NOMO-1 treated with DMSO at 0.1 percent for 48 hours (cell line): Measurements from ENCODE around the gene SLC44A2.

Experiments
- DNase-seq: peaks from one replicate; lab custom pipeline; 2025; ENCODE audit not compliant: unreplicated experiment; lab: John Stamatoyannopoulos, UW

SLC44A2 gene

DNA sequence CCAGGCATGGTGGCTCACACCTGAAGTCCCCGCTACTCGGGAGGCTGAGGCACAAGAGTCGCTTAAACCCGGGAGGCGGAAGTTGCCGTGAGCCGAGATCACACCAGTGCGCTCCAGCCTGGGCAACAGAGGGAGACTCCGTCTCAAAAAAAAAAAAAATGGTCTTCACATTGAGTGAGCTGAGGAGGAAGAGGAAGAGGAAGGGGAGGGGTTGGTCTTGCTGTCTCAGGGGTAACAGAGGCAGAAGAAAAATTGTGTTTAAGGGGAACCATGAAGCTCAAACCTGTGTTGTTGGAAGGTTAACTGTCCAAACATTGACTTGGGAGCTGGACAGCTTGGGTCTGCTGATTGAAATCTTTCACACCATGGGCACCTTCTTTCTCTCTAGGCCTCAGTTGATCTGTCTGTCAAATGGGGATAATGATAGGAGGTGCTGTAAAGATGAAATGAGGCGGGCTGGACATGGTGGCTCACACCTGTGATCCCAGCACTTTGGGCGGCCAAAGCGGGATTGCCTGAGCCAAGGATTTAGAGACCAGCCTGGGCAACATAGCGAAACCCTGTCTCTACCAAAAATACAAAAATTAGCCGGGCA is 9.8 kb upstream of the SLC44A2 start:
- DNase-seq = no peak

- DNase-seq = no peak
Observed at GRCh38 chr19:10617409-10618121, 7.8 kb upstream of the SLC44A2 start.

DNA sequence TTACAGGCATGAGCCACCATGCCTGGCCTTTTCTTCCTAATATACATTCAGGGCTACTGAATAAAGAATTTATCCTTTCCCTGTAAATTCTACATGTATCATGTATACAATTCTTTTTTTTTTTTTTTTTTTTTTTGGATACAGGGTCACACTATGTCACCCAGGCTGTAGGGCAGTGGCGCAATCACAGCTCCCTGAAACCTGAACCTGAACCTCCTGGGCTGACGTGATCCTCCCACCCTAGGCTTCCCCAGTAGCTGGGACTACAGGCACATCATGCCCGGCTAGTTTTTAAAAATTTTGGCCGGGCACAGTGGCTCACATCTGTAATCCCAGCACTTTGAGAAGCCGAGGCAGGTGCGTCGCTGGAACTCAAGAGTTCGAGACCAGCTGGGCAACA is 6.5 kb upstream of the SLC44A2 start:
- DNase-seq = no peak

GRCh38 chr19:10620786-10621185 is 4.6 kb upstream of the SLC44A2 start:
- DNase-seq = no peak

DNA sequence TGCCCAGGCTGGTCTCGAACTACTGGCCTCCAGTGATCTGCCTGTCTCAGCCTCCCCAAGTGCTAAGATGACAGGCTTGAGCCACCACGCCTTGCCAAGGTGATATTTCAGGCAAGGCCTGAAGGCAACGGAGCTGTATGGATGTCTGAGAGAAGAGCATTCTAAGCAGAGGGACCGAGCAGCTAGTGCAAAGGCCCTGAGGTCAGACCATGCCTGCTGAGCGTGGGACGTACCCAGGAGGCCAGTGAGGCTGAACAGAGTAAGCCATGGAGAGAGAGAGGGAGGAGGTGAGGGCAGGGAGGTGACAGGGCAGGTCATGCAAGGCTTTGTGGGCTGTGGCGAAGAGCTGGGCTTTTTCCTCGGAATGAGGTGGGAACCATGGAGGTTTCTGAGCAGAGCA is 3.4 kb upstream of the SLC44A2 start:
- DNase-seq = no peak

DNA sequence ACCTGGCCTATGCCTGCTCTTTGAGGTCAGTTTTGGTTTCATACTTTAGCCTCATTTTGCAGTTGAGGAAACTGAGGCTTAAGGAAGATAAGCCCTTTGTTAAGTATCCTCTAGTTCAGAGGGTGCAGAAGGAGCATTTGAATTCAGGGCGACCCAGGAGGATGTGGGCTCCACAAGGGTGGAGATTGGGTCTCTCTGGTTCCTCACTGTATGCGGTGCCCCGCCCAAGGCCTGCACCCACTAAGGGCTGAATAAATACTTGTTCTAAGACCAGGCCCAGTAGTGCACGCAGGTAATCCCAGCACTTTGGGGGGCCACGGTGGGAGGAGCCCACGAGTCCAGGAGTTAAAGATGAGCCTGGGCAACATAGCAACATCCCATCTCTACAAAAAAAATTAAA is 768 bp upstream of the SLC44A2 start:
- DNase-seq = no peak

DNA sequence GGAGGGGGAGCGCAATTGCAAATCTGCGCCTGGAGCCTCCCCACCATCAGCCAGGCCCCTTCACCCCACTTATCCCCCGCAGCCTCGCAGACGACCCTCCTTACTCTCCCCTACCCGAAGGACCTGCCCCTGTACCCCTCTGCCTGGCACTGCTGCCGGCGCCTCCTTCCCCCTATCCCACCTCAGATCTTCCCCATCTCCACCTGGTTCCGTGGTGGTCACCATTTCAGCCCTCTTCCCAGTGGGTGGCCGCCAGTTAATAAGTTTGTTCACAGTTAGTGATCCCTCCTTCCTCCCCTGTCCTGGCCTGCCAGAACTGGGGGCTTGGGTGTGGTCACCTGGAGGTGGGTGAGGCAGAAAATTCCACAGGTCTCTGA is 397 bp downstream of the SLC44A2 start:
- no peak for DNase-seq

- no peak for DNase-seq
Observed at GRCh38 chr19:10631874-10632273, 6.5 kb downstream of the SLC44A2 start.

DNA sequence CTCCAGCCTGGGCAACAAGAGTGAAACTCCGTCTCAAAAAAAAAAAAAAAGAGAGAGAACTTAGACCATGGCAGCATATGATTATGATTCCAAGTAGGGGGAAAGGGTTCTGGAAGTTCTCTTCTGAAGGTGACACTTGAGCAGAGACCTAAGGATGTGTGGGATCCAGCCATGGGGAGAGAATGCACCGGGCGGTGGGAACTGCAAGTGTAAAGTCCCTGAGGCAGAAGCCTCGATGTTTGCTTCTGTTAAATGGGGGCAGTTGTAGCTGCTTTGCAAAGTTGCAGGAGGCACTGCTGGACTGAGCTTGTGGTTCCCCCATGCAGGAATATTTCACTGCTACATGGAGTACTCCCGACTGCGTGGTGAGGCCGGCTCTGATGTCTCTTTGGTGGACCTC is 9.1 kb downstream of the SLC44A2 start:
- DNase-seq = no peak

GRCh38 chr19:10634963-10635362 is 9.6 kb downstream of the SLC44A2 start:
- DNase-seq = no peak

- DNase-seq = no peak
Observed at GRCh38 chr19:10636304-10636972, 11.1 kb downstream of the SLC44A2 start.

GRCh38 chr19:10637894-10638293 is 12.5 kb downstream of the SLC44A2 start:
- peak; percentile 50 for DNase-seq

- peak; percentile 96 for DNase-seq
Observed at GRCh38 chr19:10639836-10640235, 14.5 kb downstream of the SLC44A2 start.

- DNase-seq = no peak
Observed at GRCh38 chr19:10640361-10640760, 15.0 kb downstream of the SLC44A2 start.

DNA sequence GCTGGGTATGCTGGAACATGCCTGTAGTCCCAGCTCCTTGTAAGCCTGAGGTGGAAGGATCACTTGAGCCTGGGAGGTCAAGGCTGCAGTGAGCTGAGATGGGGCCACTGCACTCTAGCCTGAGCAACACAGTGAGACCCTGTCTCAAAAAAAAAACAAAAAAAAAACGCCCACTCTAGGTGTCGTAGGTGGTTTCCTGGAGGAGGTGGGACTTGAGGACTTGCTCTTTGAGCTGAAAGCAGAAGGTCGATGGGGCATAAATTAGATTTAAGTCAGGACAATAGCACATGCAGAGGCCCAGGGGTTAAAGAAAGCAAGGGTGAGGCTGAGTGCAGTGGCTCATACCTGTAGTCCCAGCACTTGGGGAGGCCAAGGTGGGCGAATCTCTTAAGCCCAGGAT is 15.9 kb downstream of the SLC44A2 start:
- DNase-seq = no peak

DNA sequence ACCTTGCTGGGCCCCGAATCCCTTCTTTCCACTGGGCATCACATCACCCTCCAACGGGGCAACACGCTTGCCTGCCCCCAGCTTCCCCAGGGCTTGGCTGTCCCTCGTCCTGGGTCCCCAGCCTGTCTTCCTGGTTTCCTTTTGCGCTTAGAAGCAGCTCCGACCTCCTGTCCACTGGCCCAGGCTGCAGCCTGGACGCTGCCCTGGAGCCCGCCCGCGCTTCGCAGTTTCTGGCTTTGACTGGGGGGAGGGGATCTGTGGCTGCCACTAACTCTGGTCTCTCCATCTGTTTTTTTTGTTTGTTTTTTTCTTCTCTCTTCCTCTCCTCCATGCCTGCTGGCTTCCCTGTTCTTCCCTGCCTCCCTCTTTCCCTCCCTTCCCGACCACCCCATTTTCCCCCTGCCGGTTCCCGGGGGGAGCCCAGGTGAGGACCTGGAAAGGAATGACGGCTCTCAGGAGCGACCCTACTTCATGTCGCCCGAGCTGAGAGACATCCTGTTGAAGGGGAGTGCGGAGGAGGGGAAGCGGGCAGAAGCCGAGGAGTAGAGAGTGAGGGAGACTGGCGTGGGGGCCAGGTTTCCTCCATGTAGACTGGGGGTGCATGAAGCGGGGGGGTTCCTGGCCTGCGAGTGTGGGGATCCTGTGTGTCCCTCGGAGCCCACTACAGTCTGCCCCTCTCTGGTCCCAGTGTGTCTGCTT is 17.3 kb downstream of the SLC44A2 start:
- no peak for DNase-seq

DNA sequence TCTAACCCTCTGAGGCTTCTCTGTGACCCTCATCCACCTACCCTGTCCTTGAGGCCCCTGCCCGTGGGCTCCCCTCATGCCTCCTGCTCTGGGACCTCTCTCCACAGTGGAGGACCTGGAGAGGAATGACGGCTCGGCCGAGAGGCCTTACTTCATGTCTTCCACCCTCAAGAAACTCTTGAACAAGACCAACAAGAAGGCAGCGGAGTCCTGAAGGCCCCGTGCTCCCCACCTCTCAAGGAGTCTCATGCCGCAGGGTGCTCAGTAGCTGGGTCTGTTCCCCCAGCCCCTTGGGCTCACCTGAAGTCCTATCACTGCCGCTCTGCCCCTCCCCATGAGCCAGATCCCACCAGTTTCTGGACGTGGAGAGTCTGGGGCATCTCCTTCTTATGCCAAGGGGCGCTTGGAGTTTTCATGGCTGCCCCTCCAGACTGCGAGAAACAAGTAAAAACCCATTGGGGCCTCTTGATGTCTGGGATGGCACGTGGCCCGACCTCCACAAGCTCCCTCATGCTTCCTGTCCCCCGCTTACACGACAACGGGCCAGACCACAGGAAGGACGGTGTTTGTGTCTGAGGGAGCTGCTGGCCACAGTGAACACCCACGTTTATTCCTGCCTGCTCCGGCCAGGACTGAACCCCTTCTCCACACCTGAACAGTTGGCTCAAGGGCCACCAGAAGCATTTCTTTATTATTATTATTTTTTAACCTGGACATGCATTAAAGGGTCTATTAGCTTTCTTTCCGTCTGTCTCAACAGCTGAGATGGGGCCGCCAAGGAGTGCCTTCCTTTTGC is 18.0 kb downstream of the SLC44A2 start:
- DNase-seq = no peak

DNA sequence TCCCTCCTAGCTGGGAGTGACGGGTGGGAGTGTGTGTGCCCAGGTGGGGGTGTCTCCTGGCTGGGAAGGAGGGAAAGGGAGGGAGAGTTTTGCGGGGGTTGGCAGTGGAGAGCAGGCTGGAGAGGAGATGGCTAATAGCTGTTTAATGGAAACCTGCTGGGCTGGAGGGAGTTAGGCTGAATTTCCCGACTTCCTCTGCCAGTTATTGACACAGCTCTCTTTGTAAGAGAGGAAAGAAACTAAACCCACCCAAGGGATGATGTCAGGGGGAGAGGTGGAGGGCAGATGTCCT is 18.6 kb downstream of the SLC44A2 start:
- DNase-seq = no peak

- peak; percentile 70 for DNase-seq
Observed at GRCh38 chr19:10644260-10645007, 19.1 kb downstream of the SLC44A2 start.

DNA sequence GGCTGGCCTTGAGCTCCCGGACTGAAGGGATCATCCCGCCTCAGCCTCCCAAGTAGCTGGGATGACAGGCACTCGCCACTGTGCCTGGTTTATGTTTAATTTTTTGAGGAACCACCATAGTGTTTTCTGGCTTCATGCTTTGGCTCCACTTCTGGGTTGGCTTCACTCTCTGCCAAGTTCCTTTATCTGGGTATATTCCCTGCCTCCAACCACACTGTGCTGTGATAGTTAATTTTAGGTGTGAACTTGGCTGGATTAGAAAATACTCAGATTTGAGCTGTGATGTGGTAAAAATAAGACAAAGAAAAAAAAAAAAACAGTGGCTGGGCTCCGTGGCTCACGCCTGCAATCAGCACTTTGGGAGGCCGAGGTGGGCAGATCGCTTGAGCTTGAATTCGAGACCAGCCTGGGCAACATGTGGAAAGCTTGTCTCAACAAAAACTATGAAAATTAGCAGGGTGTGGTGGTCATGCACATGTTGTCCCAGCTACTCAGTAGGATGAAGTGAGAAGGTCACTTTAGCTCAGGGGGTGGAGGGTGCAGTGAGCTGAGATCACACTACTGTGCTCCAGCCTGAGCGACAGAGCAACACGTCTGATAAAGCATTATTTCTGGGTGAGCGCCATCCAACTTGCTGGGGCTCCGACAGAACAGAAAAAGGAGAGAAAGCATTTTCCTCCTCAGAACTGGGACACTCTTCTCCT is 21.3 kb downstream of the SLC44A2 start:
- DNase-seq = no peak
